Mesendoderm (in vitro differentiated cells): ENCODE results near the gene PLCB4.
A peak's percentile ranks its signal among the peaks of the same experiment; 100 is the strongest.

ENCODE experiments used
- DNase-seq: peaks from one replicate; pipeline ENCODE4 v3.0.0; 2013
- H2AK5ac ChIP-seq: 2 replicates; pipeline ENCODE4 v1.6.1; 2013; ENCODE audit warnings: low read length, inconsistent platforms
- H2BK120ac ChIP-seq: 2 replicates; pipeline ENCODE4 v1.6.1; 2013; ENCODE audit warnings: low read depth, mild to moderate bottlenecking, low read length, moderate library complexity, mixed read lengths
- H2BK15ac ChIP-seq: replicated peaks from 2 replicates; pipeline ENCODE4 v1.6.1; 2013; ENCODE audit warnings: low read depth, mild to moderate bottlenecking, moderate library complexity
- H2BK5ac ChIP-seq: 2 replicates; pipeline ENCODE4 v1.6.1; 2013; ENCODE audit warnings: low read length, inconsistent platforms
- H3K18ac ChIP-seq: 2 replicates; pipeline ENCODE4 v1.6.1; 2013; ENCODE audit warnings: mild to moderate bottlenecking, low read length, mixed read lengths
- H3K23ac ChIP-seq: one replicate; pipeline ENCODE4 v1.6.1; 2013; ENCODE audit warnings: low read length
- H3K27ac ChIP-seq: 2 replicates; pipeline ENCODE4 v1.5.1; 2013; ENCODE audit warnings: low read depth, mild to moderate bottlenecking, inconsistent platforms, low read length, moderate library complexity
- H3K27me3 ChIP-seq: 2 replicates; pipeline ENCODE4 v1.6.1; 2013; ENCODE audit warnings: low read length, control low read depth, mild to moderate bottlenecking, inconsistent platforms; ENCODE audit not compliant: insufficient read depth, poor library complexity
- H3K36me3 ChIP-seq: 2 replicates; pipeline ENCODE4 v1.6.1; 2013; ENCODE audit warnings: low read length, inconsistent platforms; ENCODE audit not compliant: control insufficient read depth, insufficient read depth
- H3K4ac ChIP-seq: one replicate; pipeline ENCODE4 v1.6.1; 2013; ENCODE audit warnings: low read depth, mild to moderate bottlenecking, low read length, moderate library complexity
- H3K4me1 ChIP-seq: 2 replicates; pipeline ENCODE4 v1.6.1; 2013; ENCODE audit warnings: low read depth, low read length, inconsistent platforms; ENCODE audit not compliant: control insufficient read depth
- H3K4me2 ChIP-seq: 2 replicates; pipeline ENCODE4 v1.6.1; 2013; ENCODE audit warnings: low read length
- H3K4me3 ChIP-seq: 2 replicates; pipeline ENCODE4 v1.5.1; 2013; ENCODE audit warnings: mild to moderate bottlenecking, low read length
- H3K56ac ChIP-seq: one replicate; pipeline ENCODE4 v1.6.1; 2013; ENCODE audit warnings: low read length
- H3K79me1 ChIP-seq: 2 replicates; pipeline ENCODE4 v1.6.1; 2013; ENCODE audit warnings: low read length, inconsistent platforms
- H3K79me2 ChIP-seq: 2 replicates; pipeline ENCODE4 v1.6.1; 2013; ENCODE audit warnings: mild to moderate bottlenecking, low read length; ENCODE audit not compliant: control insufficient read depth, insufficient read depth
- H3K9ac ChIP-seq: 2 replicates; pipeline ENCODE4 v1.6.1; 2013; ENCODE audit warnings: low read length, inconsistent platforms
- H4K5ac ChIP-seq: one replicate; pipeline ENCODE4 v1.6.1; 2013; ENCODE audit warnings: low read length
- H4K8ac ChIP-seq: one replicate; pipeline ENCODE4 v1.6.1; 2013; ENCODE audit warnings: low read depth, mild to moderate bottlenecking, control low read depth, low read length, moderate library complexity
- WGBS: extraction: QIAGEN DNeasy Blood & Tissue Kit; methylation state at CpG from one replicate; pipeline ENCODE4 v1.1.7; 2013; ENCODE audit warnings: low lambda C conversion rate, missing lambda C conversion rate; ENCODE audit not compliant: insufficient coverage; ENCODE audit errors: extremely low coverage; 5-methylcytosine and 5-hydroxymethylcytosine counted together

The PLCB4 gene

DNA sequence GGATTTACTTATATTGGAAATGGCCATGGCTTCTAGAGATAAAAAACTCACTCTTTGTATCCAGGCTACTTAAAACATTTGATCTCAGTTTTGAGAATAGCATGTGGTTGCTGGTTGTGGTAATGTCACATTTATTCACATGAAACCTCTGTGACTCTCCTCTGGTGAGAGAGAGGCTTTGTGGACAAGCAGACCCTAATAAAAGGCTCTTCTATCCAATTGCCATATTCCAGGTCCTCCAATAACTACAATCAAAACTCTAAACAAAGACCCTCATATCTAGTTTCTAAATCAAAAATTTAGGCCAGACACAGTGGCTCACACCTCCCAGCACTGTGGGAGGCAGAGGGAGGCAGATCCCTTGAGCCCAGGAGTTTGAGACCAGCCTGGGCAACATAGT is 269.2 kb downstream of the PLCB4 start:
- no peak overlapping the region for H4K8ac ChIP-seq
- H3K4ac ChIP-seq, result no peak overlapping the region
- H2BK5ac ChIP-seq, result no peak overlapping the region
- no peak overlapping the region for H4K5ac ChIP-seq
- no peaks in the 10 kb centered on the region for H3K36me3 ChIP-seq
- no peak overlapping the region for H2BK15ac ChIP-seq
- H3K79me2 ChIP-seq, result no peaks in the 10 kb centered on the region
- no peak overlapping the region for H2AK5ac ChIP-seq
- no peak overlapping the region for H3K56ac ChIP-seq
- H3K27ac ChIP-seq, result no peak overlapping the region
- H3K27me3 ChIP-seq, result no peaks in the 10 kb centered on the region
- H3K4me1 ChIP-seq, result no peaks in the 10 kb centered on the region
- H3K79me1 ChIP-seq, result no peaks in the 10 kb centered on the region
- H3K23ac ChIP-seq, result no peak overlapping the region
- no peak overlapping the region for H3K4me3 ChIP-seq
- H3K18ac ChIP-seq, result no peak overlapping the region
- DNase-seq, result no peak
- no peak overlapping the region for H3K9ac ChIP-seq
- no peak overlapping the region for H2BK120ac ChIP-seq
- no peak overlapping the region for H3K4me2 ChIP-seq

DNA sequence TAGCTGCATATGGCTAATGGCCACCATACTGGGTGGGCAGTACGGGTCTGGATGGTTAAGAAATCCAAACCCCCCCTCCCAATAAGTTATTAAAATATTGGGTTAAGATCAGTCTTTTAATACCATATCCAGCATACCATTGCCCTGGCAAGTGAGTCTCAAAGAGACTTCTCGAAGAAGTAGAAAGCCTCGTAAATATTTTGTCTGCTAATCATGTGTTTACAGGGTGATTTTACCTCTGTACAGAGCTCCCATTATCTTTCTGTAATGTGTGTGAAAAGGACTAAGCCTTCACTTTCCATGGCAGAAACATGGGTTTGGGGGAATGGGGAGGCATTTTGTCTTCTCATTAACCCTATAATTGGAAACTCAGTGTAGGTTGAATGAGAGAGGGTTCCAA is 270.8 kb downstream of the PLCB4 start:
- DNase-seq, result no peak
- H3K79me2 ChIP-seq, result no peaks in the 10 kb centered on the region
- no peak overlapping the region for H3K4me3 ChIP-seq
- no peaks in the 10 kb centered on the region for H3K79me1 ChIP-seq
- H3K36me3 ChIP-seq, result no peaks in the 10 kb centered on the region
- no peak overlapping the region for H4K5ac ChIP-seq
- no peak overlapping the region for H3K27ac ChIP-seq
- no peak overlapping the region for H3K56ac ChIP-seq
- no peak overlapping the region for H3K9ac ChIP-seq
- no peaks in the 10 kb centered on the region for H3K4me1 ChIP-seq
- H3K18ac ChIP-seq, result no peak overlapping the region
- no peak overlapping the region for H3K4me2 ChIP-seq
- no peak overlapping the region for H3K4ac ChIP-seq
- no peaks in the 10 kb centered on the region for H3K27me3 ChIP-seq
- WGBS, result no CpG with 5 or more reads among the region's 3 CpGs
- no peak overlapping the region for H2AK5ac ChIP-seq
- H2BK120ac ChIP-seq, result no peak overlapping the region
- H4K8ac ChIP-seq, result no peak overlapping the region
- H2BK15ac ChIP-seq, result no peak overlapping the region
- no peak overlapping the region for H2BK5ac ChIP-seq
- no peak overlapping the region for H3K23ac ChIP-seq

GRCh38 chr20:9342651-9343050 is 273.8 kb downstream of the PLCB4 start:
- H3K79me2 ChIP-seq, result no peaks in the 10 kb centered on the region
- H3K4me2 ChIP-seq, result no peak overlapping the region
- no peak overlapping the region for H4K8ac ChIP-seq
- no peak overlapping the region for H3K4ac ChIP-seq
- H2AK5ac ChIP-seq, result no peak overlapping the region
- no peaks in the 10 kb centered on the region for H3K79me1 ChIP-seq
- no peak for DNase-seq
- H3K36me3 ChIP-seq, result no peaks in the 10 kb centered on the region
- no peak overlapping the region for H2BK15ac ChIP-seq
- WGBS, result no CpG with 5 or more reads among the region's 2 CpGs
- H3K56ac ChIP-seq, result no peak overlapping the region
- no peak overlapping the region for H4K5ac ChIP-seq
- H3K4me1 ChIP-seq, result no peaks in the 10 kb centered on the region
- no peak overlapping the region for H3K4me3 ChIP-seq
- H2BK5ac ChIP-seq, result no peak overlapping the region
- H2BK120ac ChIP-seq, result no peak overlapping the region
- no peak overlapping the region for H3K9ac ChIP-seq
- H3K27ac ChIP-seq, result no peak overlapping the region
- H3K23ac ChIP-seq, result no peak overlapping the region
- no peak overlapping the region for H3K18ac ChIP-seq
- no peaks in the 10 kb centered on the region for H3K27me3 ChIP-seq

GRCh38 chr20:9344083-9344920 is 275.4 kb downstream of the PLCB4 start:
- H4K8ac ChIP-seq, result no peak overlapping the region
- H3K9ac ChIP-seq, result no peak overlapping the region
- no peak overlapping the region for H3K18ac ChIP-seq
- no peak overlapping the region for H2AK5ac ChIP-seq
- no peak for DNase-seq
- no peak overlapping the region for H3K27ac ChIP-seq
- no peak overlapping the region for H3K4me3 ChIP-seq
- no peaks in the 10 kb centered on the region for H3K4me1 ChIP-seq
- H3K79me1 ChIP-seq, result no peaks in the 10 kb centered on the region
- no peak overlapping the region for H2BK120ac ChIP-seq
- WGBS, result 100% methylated on average over 1 of the region's 11 CpGs
- no peak overlapping the region for H3K4me2 ChIP-seq
- H2BK5ac ChIP-seq, result no peak overlapping the region
- no peak overlapping the region for H3K23ac ChIP-seq
- H3K56ac ChIP-seq, result no peak overlapping the region
- no peaks in the 10 kb centered on the region for H3K27me3 ChIP-seq
- H3K79me2 ChIP-seq, result no peaks in the 10 kb centered on the region
- H3K36me3 ChIP-seq, result no peaks in the 10 kb centered on the region
- no peak overlapping the region for H4K5ac ChIP-seq
- no peak overlapping the region for H3K4ac ChIP-seq
- no peak overlapping the region for H2BK15ac ChIP-seq

DNA sequence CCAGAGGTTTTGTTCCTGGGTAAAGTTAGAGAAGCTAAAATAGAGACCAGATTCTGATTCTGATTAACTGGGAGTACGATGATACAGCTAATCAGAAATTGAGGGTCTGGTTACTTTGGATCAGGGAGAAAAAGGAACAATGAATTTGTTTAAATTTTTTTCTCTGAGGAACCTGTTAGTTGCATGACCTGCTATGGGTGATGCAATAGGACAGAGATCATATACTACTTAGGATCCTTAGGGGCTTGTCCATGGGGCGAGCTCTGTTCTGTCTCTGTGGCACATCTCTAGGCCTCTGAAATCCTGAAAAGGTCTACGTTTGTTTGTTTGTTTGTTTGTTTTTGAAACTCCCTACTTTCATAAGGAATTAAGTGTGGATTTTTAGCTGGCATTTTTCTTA is 279.4 kb downstream of the PLCB4 start:
- WGBS, result no CpG with 5 or more reads among the region's 3 CpGs
- H4K5ac ChIP-seq, result no peak overlapping the region
- no peaks in the 10 kb centered on the region for H3K4me1 ChIP-seq
- H2BK120ac ChIP-seq, result no peak overlapping the region
- H3K79me1 ChIP-seq, result no peaks in the 10 kb centered on the region
- no peak overlapping the region for H4K8ac ChIP-seq
- no peaks in the 10 kb centered on the region for H3K79me2 ChIP-seq
- H3K27me3 ChIP-seq, result no peaks in the 10 kb centered on the region
- H3K4me3 ChIP-seq, result no peak overlapping the region
- no peak overlapping the region for H3K9ac ChIP-seq
- H2BK15ac ChIP-seq, result no peak overlapping the region
- no peak overlapping the region for H3K4me2 ChIP-seq
- no peak for DNase-seq
- no peak overlapping the region for H2AK5ac ChIP-seq
- no peak overlapping the region for H3K23ac ChIP-seq
- H3K4ac ChIP-seq, result no peak overlapping the region
- no peaks in the 10 kb centered on the region for H3K36me3 ChIP-seq
- H3K18ac ChIP-seq, result no peak overlapping the region
- H3K56ac ChIP-seq, result no peak overlapping the region
- no peak overlapping the region for H2BK5ac ChIP-seq
- H3K27ac ChIP-seq, result no peak overlapping the region

DNA sequence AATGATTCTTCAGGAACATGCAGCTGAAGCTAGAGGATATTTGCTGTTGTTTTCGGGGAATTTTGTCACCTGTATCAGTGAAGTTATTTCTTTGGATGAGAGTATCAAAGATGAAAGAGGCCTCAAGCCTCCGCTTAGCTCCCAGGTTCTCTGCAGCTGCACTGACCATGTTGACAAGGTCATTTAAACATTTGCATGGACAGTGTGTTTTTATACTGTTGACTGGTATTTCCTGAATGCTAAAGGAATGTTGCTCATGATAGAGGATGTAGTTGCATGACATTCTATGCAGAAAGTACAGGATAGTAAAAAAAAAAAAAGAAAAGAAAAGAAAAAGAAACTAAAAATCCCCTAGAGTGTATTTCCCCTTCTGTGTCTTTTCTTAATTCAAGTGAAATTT is 279.9 kb downstream of the PLCB4 start:
- Histone ChIP-seq H3K79me2 (no peaks in the 10 kb centered on the region), H4K8ac (no peak overlapping the region), H3K36me3 (no peaks in the 10 kb centered on the region), H3K23ac (no peak overlapping the region), H3K27ac (no peak overlapping the region), H3K4me3 (no peak overlapping the region), H2BK120ac (no peak overlapping the region), H3K4me2 (no peak overlapping the region), H3K27me3 (no peaks in the 10 kb centered on the region), H4K5ac (no peak overlapping the region), H3K4me1 (no peaks in the 10 kb centered on the region), H2BK15ac (no peak overlapping the region), H3K9ac (no peak overlapping the region), H3K56ac (no peak overlapping the region), H3K4ac (no peak overlapping the region), H2AK5ac (no peak overlapping the region), H2BK5ac (no peak overlapping the region), H3K79me1 (no peaks in the 10 kb centered on the region), H3K18ac (no peak overlapping the region)
- DNase-seq, result peak; percentile 21
- no CpG with 5 or more reads among the region's 2 CpGs for WGBS
